NCI-H345 treated with DMSO at 0.1 percent for 48 hours (cell line): ENCODE measurements around the gene CCDC183.
"Not testable (repeated sequence)": the region's sequence is repeated elsewhere in the genome, so short reads cannot be mapped to it uniquely, and the experiment has no call there.

ENCODE experiments used
- DNase-seq: peaks from one replicate; lab custom pipeline; 2025; ENCODE audit not compliant: unreplicated experiment; lab: John Stamatoyannopoulos, UW

CCDC183 gene

GRCh38 chr9:136823136-136824046 lies 27.3 kb downstream of the CCDC183 start:
- DNase-seq = no peak

GRCh38 chr9:136824496-136825225 lies 28.5 kb downstream of the CCDC183 start:
- no peak for DNase-seq

GRCh38 chr9:136825295-136826187 lies 29.4 kb downstream of the CCDC183 start:
- no peak for DNase-seq

- DNase-seq = no peak
Observed at GRCh38 chr9:136826188-136826541, 30.0 kb downstream of the CCDC183 start.

GRCh38 chr9:136826703-136827582 lies 30.8 kb downstream of the CCDC183 start:
- no peak for DNase-seq

GRCh38 chr9:136827794-136828473 lies 31.8 kb downstream of the CCDC183 start:
- no peak for DNase-seq

- no peak for DNase-seq
Observed at GRCh38 chr9:136828474-136829140, 32.5 kb downstream of the CCDC183 start.

- no peak for DNase-seq
Observed at GRCh38 chr9:136829412-136829811, 33.3 kb downstream of the CCDC183 start.

- DNase-seq = no peak
Observed at GRCh38 chr9:136829981-136830885, 34.1 kb downstream of the CCDC183 start.

- DNase-seq = no peak
Observed at GRCh38 chr9:136831002-136831719, 35.0 kb downstream of the CCDC183 start.

GRCh38 chr9:136831720-136832104 lies 35.6 kb downstream of the CCDC183 start:
- DNase-seq = no peak

- no peak for DNase-seq
Observed at GRCh38 chr9:136832581-136832980, 36.4 kb downstream of the CCDC183 start.

- DNase-seq = not testable (repeated sequence)
Observed at GRCh38 chr9:136833381-136834048, 37.4 kb downstream of the CCDC183 start.

- DNase-seq = no peak
Observed at GRCh38 chr9:136835162-136835931, 39.2 kb downstream of the CCDC183 start.

- no peak for DNase-seq
Observed at GRCh38 chr9:136835932-136836904, 40.1 kb downstream of the CCDC183 start.
